IMR-90 (cell line): Measurements from ENCODE around the gene SLC22A2. TPM values are rescaled to one million over a fixed set of nuclear protein-coding genes. Genes with fewer than 3 reads are reported as not detected.

Experiments
- ATAC-seq: fragments of 200-7000 bp; cut with Tn5 transposase; 2 replicates; pipeline ENCODE4 v1.9.1; 2020; ENCODE audit warnings: low read depth, mild to moderate bottlenecking, moderate library complexity
- BruUV-seq: library from RNA; stranded (reverse); fragments of 400-500 nt; replicated peaks from 2 replicates; lab custom pipeline; 2021; lab: Mats Ljungman, UMichigan
- CTCF ChIA-PET: fragments of 300-600 bp; formaldehyde crosslinking; extraction: SDS; loops from one replicate; lab custom pipeline; 2021; ENCODE audit warnings: antibody characterized with exemption; lab: Yijun Ruan, JAX
- POLR2A ChIA-PET: fragments of 300-600 bp; sonication (Branson Sonifier 250); formaldehyde crosslinking; loops from one replicate; lab custom pipeline; 2022; ENCODE audit warnings: antibody characterized with exemption; ENCODE audit not compliant: unreplicated experiment; lab: Charles Lee
- DNase-seq: peaks from one replicate; pipeline ENCODE4 v3.0.0; 2013
- H2AFZ ChIP-seq: replicated peaks from 2 replicates; pipeline ENCODE3; 2013; ENCODE audit warnings: low read length, mild to moderate bottlenecking; ENCODE audit not compliant: poor library complexity
- H2AK5ac ChIP-seq: 2 replicates; pipeline ENCODE4 v1.6.1; 2013; ENCODE audit warnings: low read depth, low read length, inconsistent platforms
- H2AK9ac ChIP-seq: replicated peaks from 2 replicates; pipeline ENCODE3; 2013; ENCODE audit warnings: mild to moderate bottlenecking, low read depth, low read length, moderate library complexity; ENCODE audit not compliant: poor library complexity
- H2BK120ac ChIP-seq: 2 replicates; pipeline ENCODE4 v1.6.1; 2013; ENCODE audit warnings: low read depth, low read length, inconsistent platforms
- H2BK15ac ChIP-seq: 3 replicates; pipeline ENCODE4 v1.6.1; 2013; ENCODE audit warnings: low read depth, low read length, inconsistent platforms
- H2BK20ac ChIP-seq: 2 replicates; pipeline ENCODE4 v1.6.1; 2013; ENCODE audit warnings: low read depth, mild to moderate bottlenecking, inconsistent platforms, low read length, moderate library complexity
- H2BK5ac ChIP-seq: 2 replicates; pipeline ENCODE4 v1.6.1; 2013; ENCODE audit warnings: mild to moderate bottlenecking, low read depth, low read length, inconsistent platforms; ENCODE audit not compliant: poor library complexity, severe bottlenecking
- H3K14ac ChIP-seq: replicated peaks from 2 replicates; pipeline ENCODE4 v1.6.1; 2013; ENCODE audit warnings: low read depth, low read length, inconsistent platforms
- H3K18ac ChIP-seq: 2 replicates; pipeline ENCODE4 v1.6.1; 2013; ENCODE audit warnings: low read depth, low read length, control low read depth
- H3K23ac ChIP-seq: 2 replicates; pipeline ENCODE4 v1.6.1; 2013; ENCODE audit warnings: low read depth, low read length, inconsistent platforms
- H3K27ac ChIP-seq: 2 replicates; pipeline ENCODE4 v1.5.1; 2013; ENCODE audit warnings: mild to moderate bottlenecking, control low read depth, low read length; ENCODE audit not compliant: insufficient read depth
- H3K27me3 ChIP-seq: 2 replicates; pipeline ENCODE4 v1.6.1; 2013; ENCODE audit warnings: low read length; ENCODE audit not compliant: control insufficient read depth, insufficient read depth
- H3K36me3 ChIP-seq: 2 replicates; pipeline ENCODE4 v1.6.1; 2013; ENCODE audit warnings: low read length, mixed read lengths; ENCODE audit not compliant: control insufficient read depth, insufficient read depth
- H3K4ac ChIP-seq: 2 replicates; pipeline ENCODE4 v1.6.1; 2013; ENCODE audit warnings: low read depth, low read length, inconsistent platforms
- H3K4me1 ChIP-seq: 2 replicates; pipeline ENCODE4 v1.6.1; 2013; ENCODE audit warnings: low read length, mixed read lengths; ENCODE audit not compliant: control insufficient read depth, insufficient read depth
- H3K4me2 ChIP-seq: 2 replicates; pipeline ENCODE4 v1.6.1; 2013; ENCODE audit warnings: low read depth, mild to moderate bottlenecking, control low read depth, low read length, moderate library complexity
- H3K4me3 ChIP-seq: 2 replicates; pipeline ENCODE4 v1.5.1; 2013; ENCODE audit warnings: low read depth, mild to moderate bottlenecking, control low read depth, low read length, moderate library complexity; ENCODE audit not compliant: insufficient read depth
- H3K56ac ChIP-seq: 2 replicates; pipeline ENCODE4 v1.6.1; 2013; ENCODE audit warnings: low read length, inconsistent platforms; ENCODE audit not compliant: insufficient read depth; ENCODE audit errors: extremely low read depth
- H3K79me1 ChIP-seq, 2 experiments: 2 replicates each; pipeline ENCODE4 v1.6.1; 2013; ENCODE audit warnings: low read length in 2 of 2, inconsistent platforms in 1 of 2, low read depth in 1 of 2
- H3K9ac ChIP-seq: 2 replicates; pipeline ENCODE4 v1.6.1; 2013; ENCODE audit warnings: low read depth, low read length, control low read depth
- H3K9me1 ChIP-seq: 2 replicates; pipeline ENCODE4 v1.6.1; 2013; ENCODE audit warnings: low read length, inconsistent platforms; ENCODE audit not compliant: insufficient read depth
- H3K9me3 ChIP-seq: 2 replicates; pipeline ENCODE4 v1.6.1; 2013; ENCODE audit warnings: low read length; ENCODE audit not compliant: control insufficient read depth, insufficient read depth
- H4K20me1 ChIP-seq: 2 replicates; pipeline ENCODE4 v1.6.1; 2013; ENCODE audit warnings: low read length, inconsistent platforms; ENCODE audit not compliant: insufficient read depth
- H4K5ac ChIP-seq: 2 replicates; pipeline ENCODE4 v1.6.1; 2013; ENCODE audit warnings: mild to moderate bottlenecking, low read depth, low read length, control low read depth
- H4K8ac ChIP-seq, 2 experiments: 2 replicates each; pipeline ENCODE4 v1.6.1; 2013; ENCODE audit warnings: low read depth in 2 of 2, low read length in 2 of 2, control low read depth in 1 of 2, inconsistent platforms in 1 of 2
- H4K91ac ChIP-seq: 2 replicates; pipeline ENCODE4 v1.6.1; 2013; ENCODE audit warnings: low read depth, low read length, inconsistent platforms; ENCODE audit not compliant: insufficient read depth
- BHLHE40 ChIP-seq: fragments of 150-350 bp; IDR thresholded peaks from 2 replicates; pipeline ENCODE4 v1.6.1; 2016; ENCODE audit warnings: mild to moderate bottlenecking, low read depth, low read length
- CEBPB ChIP-seq: IDR thresholded peaks from 2 replicates; pipeline ENCODE4 v1.6.1; 2012; ENCODE audit warnings: low read depth, low read length, improper control_type of control experiment
- CHD1 ChIP-seq: IDR thresholded peaks from 2 replicates; pipeline ENCODE4 v1.6.1; 2012; ENCODE audit warnings: low read depth, low read length, improper control_type of control experiment
- CTCF ChIP-seq: conservative IDR thresholded peaks from 2 replicates; pipeline ENCODE4 v1.5.1; 2012; ENCODE audit warnings: mild to moderate bottlenecking, low read depth, low read length, improper control_type of control experiment
- ELK1 ChIP-seq: fragments of 150-350 bp; IDR thresholded peaks from 2 replicates; pipeline ENCODE4 v1.6.1; 2016; ENCODE audit warnings: low read depth, mild to moderate bottlenecking, low read length, moderate library complexity, borderline replicate concordance
- FOS ChIP-seq: fragments of 150-350 bp; IDR thresholded peaks from 2 replicates; pipeline ENCODE4 v1.6.1; 2016; ENCODE audit warnings: low read depth, low read length
- MAFK ChIP-seq: IDR thresholded peaks from 2 replicates; pipeline ENCODE4 v1.6.1; 2012; ENCODE audit warnings: low read depth, low read length, improper control_type of control experiment
- MAZ ChIP-seq: IDR thresholded peaks from 2 replicates; pipeline ENCODE4 v1.6.1; 2012; ENCODE audit warnings: low read depth, mild to moderate bottlenecking, low read length, improper control_type of control experiment, moderate library complexity, borderline replicate concordance
- MXI1 ChIP-seq: IDR thresholded peaks from 2 replicates; pipeline ENCODE4 v1.6.1; 2012; ENCODE audit warnings: low read depth, mild to moderate bottlenecking, low read length, moderate library complexity, borderline replicate concordance
- NFE2L2 ChIP-seq: fragments of 150-350 bp; IDR thresholded peaks from 2 replicates; pipeline ENCODE4 v1.6.1; 2016; ENCODE audit warnings: low read depth, mild to moderate bottlenecking, low read length
- POLR2A ChIP-seq: IDR thresholded peaks from 2 replicates; pipeline ENCODE4 v1.6.1; 2012; ENCODE audit warnings: mild to moderate bottlenecking, low read depth, low read length
- RAD21 ChIP-seq: IDR thresholded peaks from 2 replicates; pipeline ENCODE4 v1.6.1; 2012; ENCODE audit warnings: low read length, improper control_type of control experiment
- RCOR1 ChIP-seq: IDR thresholded peaks from 2 replicates; pipeline ENCODE4 v1.6.1; 2012; ENCODE audit warnings: mild to moderate bottlenecking, low read length, improper control_type of control experiment; ENCODE audit not compliant: insufficient replicate concordance
- RFX5 ChIP-seq: IDR thresholded peaks from 2 replicates; pipeline ENCODE4 v1.8.0; 2012; ENCODE audit warnings: low read depth, mild to moderate bottlenecking, low read length, moderate library complexity
- SMC3 ChIP-seq: fragments of 150-350 bp; IDR thresholded peaks from 2 replicates; pipeline ENCODE4 v1.6.1; 2016; ENCODE audit warnings: low read depth, mild to moderate bottlenecking, antibody characterized with exemption, low read length, moderate library complexity
- WGBS, 2 experiments: methylation state at CpG; one replicate each; pipeline versions ENCODE4 v1.1.5 to v1.1.7; 2013; ENCODE audit warnings: missing lambda C conversion rate in 2 of 2; ENCODE audit not compliant: insufficient read length in 1 of 2; ENCODE audit errors: extremely low coverage in 2 of 2; 5-methylcytosine and 5-hydroxymethylcytosine counted together
- dilution Hi-C: fragments of 300-500 bp; cut with HindIII; formaldehyde crosslinking; loops from one replicate; pipeline ENCODE4 v1.14.3; 2018; ENCODE audit warnings: low sequenced_read_pairs; ENCODE audit not compliant: unreplicated experiment
- in situ Hi-C: fragments of 300-500 bp; cut with MboI; formaldehyde crosslinking; loops from 3 replicates; pipeline ENCODE4 v1.14.3; 2019; ENCODE audit warnings: low sequenced_read_pairs, inconsistent platforms, mixed read lengths
- intact Hi-C: fragments of 100-400 bp; cut with micrococcal nuclease; formaldehyde crosslinking; loops from 2 replicates; pipeline ENCODE4 v1.10.0; 2022
- polyA plus RNA-seq, 3 experiments: library from polyadenylated mRNA; depleted of rRNA; stranded (reverse); fragments of >200 nt; gene quantifications; 2 replicates each; pipeline ENCODE4 v1.2.3, GENCODE V29; 2012; ENCODE audit warnings: low replicate concordance in 1 of 3
- total RNA-seq: library from RNA; depleted of rRNA; stranded (reverse); fragments of >200 nt; gene quantifications from 2 replicates; pipeline ENCODE4 v1.2.3, GENCODE V29; 2012
- TF ChIP-seq, protein P1 (sequence below): fragments of 150-350 bp; IDR thresholded peaks from 2 replicates; pipeline ENCODE4 v1.6.1; 2017; ENCODE audit warnings: mild to moderate bottlenecking, antibody characterized with exemption, low read length, low read depth

The SLC22A2 gene
- total and polyA plus RNA-seq, 2 of the 4 experiments (the other 2 are of a cell fraction): not detected

GRCh38 chr6:160260367-160260766 is 1.7 kb upstream of the SLC22A2 start:
- in situ Hi-C loops: no loop called here

More at GRCh38 chr6:160260367-160260766, 1.7 kb upstream of the SLC22A2 start:
- WGBS, 2 experiments: 0% methylated on average over 1 of the region's 14 CpGs; no CpG with 5 or more reads in 1 of the 2 experiments
- no peak overlapping the region for H2BK15ac ChIP-seq
- H3K23ac ChIP-seq: no peak overlapping the region
- no peaks in the 10 kb centered on the region for H3K4me1 ChIP-seq
- no peak overlapping the region for H2AFZ ChIP-seq
- H3K4me2 ChIP-seq: no peak overlapping the region
- H3K18ac ChIP-seq: no peak overlapping the region
- no peak overlapping the region for H3K56ac ChIP-seq
- no peaks in the 10 kb centered on the region for H3K9me1 ChIP-seq
- no peak overlapping the region for H2BK120ac ChIP-seq
- POLR2A ChIA-PET: no interaction called here
- intact Hi-C loops (no loop called here), dilution Hi-C loops (no loop called here)
- no peak overlapping the region for H2BK20ac ChIP-seq
- no peak overlapping the region for H3K4me3 ChIP-seq
- no peak overlapping the region for H3K4ac ChIP-seq
- DNase-seq (no peak), ATAC-seq (no peak)
- H3K27ac ChIP-seq: no peak overlapping the region
- peaks cover 14% of the 10 kb centered on the region for H3K9me3 ChIP-seq
- CTCF ChIA-PET: no interaction called here
- no TSS peak for BruUV-seq
- H3K79me1 ChIP-seq: no peaks in the 10 kb centered on the region
- no peak overlapping the region for H2AK9ac ChIP-seq
- H4K20me1 ChIP-seq: no peaks in the 10 kb centered on the region
- no peak overlapping the region for H2BK5ac ChIP-seq
- H4K8ac ChIP-seq: no peak overlapping the region
- no peak overlapping the region for H3K9ac ChIP-seq
- no peaks in the 10 kb centered on the region for H3K27me3 ChIP-seq
- H2AK5ac ChIP-seq: no peak overlapping the region
- TF ChIP-seq MXI1 (no peak), SMC3 (no peak), MAFK (no peak), CEBPB (no peak), CHD1 (no peak), RAD21 (no peak), RCOR1 (no peak), NFE2L2 (no peak), FOS (no peak), CTCF (no peak), BHLHE40 (no peak), ELK1 (no peak), POLR2A (no peak), MAZ (no peak), RFX5 (no peak)
- TF ChIP-seq, protein P1, sequence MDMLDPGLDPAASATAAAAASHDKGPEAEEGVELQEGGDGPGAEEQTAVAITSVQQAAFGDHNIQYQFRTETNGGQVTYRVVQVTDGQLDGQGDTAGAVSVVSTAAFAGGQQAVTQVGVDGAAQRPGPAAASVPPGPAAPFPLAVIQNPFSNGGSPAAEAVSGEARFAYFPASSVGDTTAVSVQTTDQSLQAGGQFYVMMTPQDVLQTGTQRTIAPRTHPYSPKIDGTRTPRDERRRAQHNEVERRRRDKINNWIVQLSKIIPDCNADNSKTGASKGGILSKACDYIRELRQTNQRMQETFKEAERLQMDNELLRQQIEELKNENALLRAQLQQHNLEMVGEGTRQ: no peak
- no peak overlapping the region for H3K14ac ChIP-seq
- H3K36me3 ChIP-seq: no peaks in the 10 kb centered on the region
- H4K91ac ChIP-seq: no peak overlapping the region
- H4K5ac ChIP-seq: no peak overlapping the region
